Endothelial cell of umbilical vein (primary cell): ENCODE measurements around the gene SMURF1. TPM values are rescaled to one million over a fixed set of nuclear protein-coding genes. Genes with fewer than 3 reads are reported as not detected.
A peak's percentile ranks its signal among the peaks of the same experiment; 100 is the strongest.

Experiments
- BruUV-seq: library from RNA; stranded (reverse); fragments of 400-500 nt; replicated peaks from 2 replicates; lab custom pipeline; 2021; lab: Mats Ljungman, UMichigan
- CTCF ChIA-PET: fragments of 300-600, 350-600 bp; sonication (Branson Sonifier 250); formaldehyde crosslinking; loops from one replicate; lab custom pipeline; 2021; ENCODE audit warnings: antibody characterized with exemption, inconsistent platforms; lab: Charles Lee
- POLR2A ChIA-PET: fragments of 300-600, 350-600 bp; sonication (Branson Sonifier 250); formaldehyde crosslinking; loops from one replicate; lab custom pipeline; 2021; ENCODE audit warnings: antibody characterized with exemption, inconsistent platforms; lab: Charles Lee
- DNase-seq: peaks from one replicate; pipeline ENCODE4 v3.0.0-alpha.2; 2011; ENCODE audit warnings: low read depth, low spot score
- FAIRE-seq: peaks from 2 replicates; lab custom pipeline; 2011; peaks lifted over from hg19 to GRCh38; lab: Jason Lieb, UNC
- H2AFZ ChIP-seq: 2 replicates; pipeline ENCODE4 v1.6.0; 2012; ENCODE audit warnings: low read depth, low read length, control low read depth, inconsistent platforms
- H3K27ac ChIP-seq: 2 replicates; pipeline ENCODE4 v1.5.1; 2011; ENCODE audit warnings: low read depth, mild to moderate bottlenecking, control low read depth, low read length, moderate library complexity; ENCODE audit not compliant: insufficient read depth
- H3K27me3 ChIP-seq, 2 experiments: 2 replicates each; pipeline versions ENCODE4 v1.6.0 to v1.6.1; 2011; ENCODE audit warnings: low read length in 2 of 2, mixed read lengths in 1 of 2; ENCODE audit not compliant: control insufficient read depth in 2 of 2, insufficient read depth in 2 of 2
- H3K36me3 ChIP-seq, 2 experiments: 2 replicates in 1 of 2; 3 replicates in 1 of 2; pipeline ENCODE4 v1.5.1; 2011; ENCODE audit warnings: low read length in 2 of 2, mild to moderate bottlenecking in 1 of 2, moderate library complexity in 1 of 2; ENCODE audit not compliant: control insufficient read depth in 2 of 2, insufficient read depth in 2 of 2; ENCODE audit errors: extremely low read depth in 1 of 2
- H3K4me1 ChIP-seq: 3 replicates; pipeline ENCODE4 v1.5.1; 2011; ENCODE audit warnings: mild to moderate bottlenecking, low read length; ENCODE audit not compliant: control insufficient read depth, insufficient read depth; ENCODE audit errors: extremely low read depth
- H3K4me2 ChIP-seq: 2 replicates; pipeline ENCODE4 v1.6.1; 2011; ENCODE audit warnings: low read length, control low read depth, mixed read lengths; ENCODE audit not compliant: insufficient read depth
- H3K4me3 ChIP-seq, 3 experiments: fragments of 200-600 bp in 1 of 3; sonication (generic), shearing (Covaris generic) in 1 of 3; replicated peaks in 1 of 3; 2 replicates each; pipeline ENCODE4 v1.5.1; 2011 to 2016; ENCODE audit warnings: control low read depth in 3 of 3, low read length in 3 of 3, mild to moderate bottlenecking in 2 of 3, inconsistent platforms in 1 of 3, low read depth in 1 of 3, moderate library complexity in 1 of 3; ENCODE audit not compliant: insufficient read depth in 1 of 3
- H3K79me2 ChIP-seq: 2 replicates; pipeline ENCODE4 v1.6.0; 2012; ENCODE audit warnings: low read length, inconsistent platforms; ENCODE audit not compliant: control insufficient read depth, insufficient read depth
- H3K9ac ChIP-seq: replicated peaks from 2 replicates; pipeline ENCODE3; 2011; ENCODE audit warnings: low read length, control low read depth; ENCODE audit not compliant: insufficient read depth; ENCODE audit errors: extremely low read depth
- H3K9me1 ChIP-seq: replicated peaks from 3 replicates; pipeline ENCODE4 v1.6.0; 2011; ENCODE audit warnings: mild to moderate bottlenecking, low read length; ENCODE audit not compliant: control insufficient read depth, insufficient read depth; ENCODE audit errors: extremely low read depth
- H3K9me3 ChIP-seq: replicated peaks from 2 replicates; pipeline ENCODE4 v1.5.1; 2012; ENCODE audit warnings: low read length, inconsistent platforms; ENCODE audit not compliant: control insufficient read depth, insufficient read depth
- H4K20me1 ChIP-seq: replicated peaks from 2 replicates; pipeline ENCODE3; 2011; ENCODE audit warnings: mild to moderate bottlenecking, low read length; ENCODE audit not compliant: control insufficient read depth, insufficient read depth; ENCODE audit errors: extremely low read depth
- CTCF ChIP-seq, 2 donors: IDR thresholded peaks; 1 replicate in 1 of 2; 2 replicates in 1 of 2; pipeline ENCODE4 v1.5.1; 2011; ENCODE audit warnings: low read length in 2 of 2, mild to moderate bottlenecking in 2 of 2, moderate library complexity in 2 of 2, control low read depth in 1 of 2, inconsistent platforms in 1 of 2, low read depth in 1 of 2; ENCODE audit not compliant: insufficient read depth in 1 of 2; ENCODE audit errors: extremely low read depth in 1 of 2
- EZH2 ChIP-seq: IDR thresholded peaks from 2 replicates; pipeline ENCODE4 v1.6.1; 2012; ENCODE audit warnings: borderline replicate concordance, low read depth, mild to moderate bottlenecking, moderate library complexity, low read length, inconsistent platforms; ENCODE audit not compliant: severe bottlenecking
- FOS ChIP-seq: IDR thresholded peaks from 2 replicates; pipeline ENCODE4 v1.6.1; 2011; ENCODE audit warnings: mild to moderate bottlenecking, low read length, moderate library complexity, borderline replicate concordance; ENCODE audit not compliant: insufficient read depth
- GATA2 ChIP-seq: IDR thresholded peaks from 2 replicates; pipeline ENCODE4 v1.7.0; 2011; ENCODE audit warnings: low read depth, mild to moderate bottlenecking, moderate library complexity, mixed read lengths, low read length; ENCODE audit not compliant: insufficient read length, insufficient read depth
- JUN ChIP-seq: IDR thresholded peaks from 2 replicates; pipeline ENCODE4 v1.6.1; 2011; ENCODE audit warnings: borderline replicate concordance, low read depth; ENCODE audit not compliant: insufficient read length, insufficient read depth
- MAX ChIP-seq: IDR thresholded peaks from 2 replicates; pipeline ENCODE4 v1.6.1; 2011; ENCODE audit not compliant: insufficient read depth, insufficient read length
- MYC ChIP-seq: IDR thresholded peaks from one replicate; pipeline ENCODE4 v1.6.1; 2011; ENCODE audit warnings: mild to moderate bottlenecking, low read depth, low read length
- POLR2A ChIP-seq: IDR thresholded peaks from 2 replicates; pipeline ENCODE4 v1.6.1; 2012; ENCODE audit warnings: low read depth, mild to moderate bottlenecking, control low read depth, low read length
- POLR2AphosphoS5 ChIP-seq: IDR thresholded peaks from 2 replicates; pipeline ENCODE4 v1.6.1; 2012; ENCODE audit warnings: low read depth, mild to moderate bottlenecking, control low read depth, low read length, moderate library complexity; ENCODE audit not compliant: insufficient read depth
- dilution Hi-C: fragments of 300-500 bp; cut with MboI; formaldehyde crosslinking; loops from one replicate; pipeline ENCODE4 v1.15.0; 2019; ENCODE audit warnings: low sequenced_read_pairs; ENCODE audit not compliant: extremely low pct_ligation_motif_present
- intact Hi-C: fragments of 100-400 bp; cut with micrococcal nuclease; formaldehyde crosslinking; loops from one replicate; pipeline ENCODE4 v1.10.0; 2022
- polyA plus RNA-seq, 4 experiments: library from polyadenylated mRNA; depleted of rRNA in 3 of 4; stranded (reverse) in 3 of 4; unstranded in 1 of 4; fragments of >200 nt; gene quantifications; 2 replicates each; pipeline versions ENCODE4 v1.2.1 to v1.2.3, GENCODE V29; 2011 to 2012; ENCODE audit warnings: missing spikeins in 1 of 4
- total RNA-seq: library from RNA; stranded (reverse); gene quantifications from 2 replicates; pipeline ENCODE4 v1.2.3, GENCODE V29; 2021

The SMURF1 gene
- total and polyA plus RNA-seq, 2 donors (not counting 3 experiments of a cell fraction or from before 2014, with no cell fraction given): 11.5 to 22.8 TPM

GRCh38 chr7:99155211-99155610, 11.3 kb upstream of the SMURF1 start:
- FAIRE-seq (no peak), DNase-seq (peak; percentile 32)
- no peaks in the 10 kb centered on the region for H3K79me2 ChIP-seq
- intact Hi-C loops (loop anchor here (10.0 kb wide), 1 partner anchor 140 kb away; no protein-coding TSS in a partner anchor), dilution Hi-C loops (no loop called here)
- H3K9me1 ChIP-seq: no peaks in the 10 kb centered on the region
- BruUV-seq: no TSS peak
- ChIA-PET POLR2A (no interaction called here), CTCF (interaction anchor here (0.6 kb wide), 1 partner anchor 37 kb away, joined by 3 read pairs; no protein-coding TSS in a partner anchor)
- no peak overlapping the region for H3K9ac ChIP-seq
- TF ChIP-seq MAX (no peak), POLR2AphosphoS5 (no peak), JUN (no peak), GATA2 (no peak)
- H3K9me3 ChIP-seq: no peaks in the 10 kb centered on the region
- H2AFZ ChIP-seq: no peak overlapping the region
- H3K27me3 ChIP-seq: peaks cover 5 to 12% of the 10 kb centered on the region in 2 experiments
- no peak overlapping the region for H3K27ac ChIP-seq
- no peak overlapping the region for H3K4me3 ChIP-seq
- no peaks in the 10 kb centered on the region for H3K36me3 ChIP-seq
- H3K4me2 ChIP-seq: no peak overlapping the region
- no peaks in the 10 kb centered on the region for H3K4me1 ChIP-seq
- no peaks in the 10 kb centered on the region for H4K20me1 ChIP-seq

- TF ChIP-seq POLR2A: no peak
- TF ChIP-seq POLR2AphosphoS5: no peak
- no peak for TF ChIP-seq MAX
- TF ChIP-seq FOS: no peak
- TF ChIP-seq GATA2: no peak
- no peak for TF ChIP-seq MYC
- no peak for TF ChIP-seq CTCF (IDR thresholded peaks at IDR 0.05; ENCODE audit: extremely low read depth in 1 of 2, insufficient read depth in 1 of 2, low read depth in 1 of 2, low read length in 2 of 2)
- TF ChIP-seq JUN: no peak
- no peak for TF ChIP-seq EZH2
- no peak for DNase-seq
- Histone ChIP-seq H3K27me3 (peaks cover 0 to 2% of the 10 kb centered on the region in 2 experiments), H3K9me1 (no peaks in the 10 kb centered on the region), H2AFZ (no peak overlapping the region), H3K4me1 (peaks cover 9% of the 10 kb centered on the region), H3K4me2 (no peak overlapping the region), H3K79me2 (peaks cover 7% of the 10 kb centered on the region), H3K36me3 (no peaks in the 10 kb centered on the region), H3K9me3 (no peaks in the 10 kb centered on the region), H4K20me1 (no peaks in the 10 kb centered on the region), H3K9ac (no peak overlapping the region), H3K27ac (no peak overlapping the region), H3K4me3 (no peak overlapping the region)
- dilution Hi-C loops: no loop called here
- FAIRE-seq: no peak
- ChIA-PET POLR2A (no interaction called here), CTCF (interaction anchor here (0.7 to 2.0 kb wide), 4 partner anchors 9 to 163 kb away, joined by 3 to 6 read pairs (median 4); no protein-coding TSS in a partner anchor)
- intact Hi-C loops: no loop called here
- no TSS peak for BruUV-seq
These were observed 3.1 kb upstream of the SMURF1 start for GRCh38 chr7:99146979-99147378.
